Uterus (tissue), 4 donors: ENCODE results near the gene TDP1. TPM values are rescaled to one million over a fixed set of nuclear protein-coding genes. Genes with fewer than 3 reads are reported as not detected.

Experiments
- DNase-seq, 2 donors: peaks; one replicate each; pipeline ENCODE4 v3.0.0-alpha.2; 2019 to 2020
- H3K27ac ChIP-seq, 2 donors: fragments of 200-600 bp; sonication (generic); 1 replicate in 1 of 2; 2 replicates in 1 of 2; pipeline ENCODE4 v1.5.1; 2016 to 2018
- H3K27me3 ChIP-seq, 2 donors: fragments of 200-600 bp; sonication (generic); one replicate each; pipeline ENCODE4 v1.5.1; 2018 to 2019; ENCODE audit warnings: control low read depth in 1 of 2
- H3K36me3 ChIP-seq, 2 donors: fragments of 200-600 bp; sonication (generic); one replicate each; pipeline ENCODE4 v1.5.1; 2019; ENCODE audit warnings: control low read depth in 1 of 2
- H3K4me1 ChIP-seq, 2 donors: fragments of 200-600 bp; sonication (generic); one replicate each; pipeline ENCODE4 v1.5.1; 2018 to 2019; ENCODE audit warnings: control low read depth in 1 of 2
- H3K4me3 ChIP-seq, 2 donors: fragments of 200-600 bp; sonication (generic); 1 replicate in 1 of 2; 2 replicates in 1 of 2; pipeline ENCODE4 v1.5.1; 2018 to 2019; ENCODE audit warnings: mild to moderate bottlenecking in 1 of 2
- H3K9me3 ChIP-seq, 2 donors: fragments of 200-600 bp; sonication (generic); one replicate each; pipeline ENCODE4 v1.5.1; 2019; ENCODE audit warnings: control low read depth in 1 of 2
- POLR2A ChIP-seq, 2 donors: fragments of 450-650 bp; IDR thresholded peaks; one replicate each; pipeline ENCODE4 v1.6.1; 2016; ENCODE audit warnings: antibody characterized with exemption in 2 of 2, mild to moderate bottlenecking in 1 of 2, moderate library complexity in 1 of 2
- intact Hi-C: fragments of 100-400 bp; cut with DNase I; formaldehyde crosslinking; loops from one replicate; pipeline ENCODE4 v1.15.1; 2023; ENCODE audit warnings: low total_unique reads
- total RNA-seq, 4 donors: library from RNA; depleted of rRNA in 3 of 4; stranded (reverse); fragments of >200 nt in 3 of 4; gene quantifications; one replicate each; pipeline versions ENCODE4 v1.1.0 to v1.2.4, GENCODE V29; 2014 to 2023
- TF ChIP-seq, protein P1 (sequence below), 4 experiments: fragments of 200-600 bp in 2 of 4; fragments of 450-650 bp in 2 of 4; sonication (generic) in 2 of 4; IDR thresholded peaks; one replicate each; pipeline ENCODE4 v1.5.1; 2016 to 2019; ENCODE audit warnings: antibody characterized with exemption in 4 of 4, mild to moderate bottlenecking in 2 of 4, moderate library complexity in 1 of 4
- donor health status: DM: yes; HTN: yes; CAD: no.

The TDP1 gene
- total RNA-seq, 4 donors from 2014 or later, result 1.3 to 30.8 (median 9.8) TPM

- Histone ChIP-seq H3K9me3 (no peaks in the 10 kb centered on the region), H3K4me1 (peaks cover 0 to 4% of the 10 kb centered on the region in 2 donors), H3K27me3 (no peaks in the 10 kb centered on the region), H3K36me3 (no peaks in the 10 kb centered on the region), H3K4me3 (no peak overlapping the region), H3K27ac (no peak overlapping the region)
- DNase-seq, result peak; percentile 62
- TF ChIP-seq, protein P1, sequence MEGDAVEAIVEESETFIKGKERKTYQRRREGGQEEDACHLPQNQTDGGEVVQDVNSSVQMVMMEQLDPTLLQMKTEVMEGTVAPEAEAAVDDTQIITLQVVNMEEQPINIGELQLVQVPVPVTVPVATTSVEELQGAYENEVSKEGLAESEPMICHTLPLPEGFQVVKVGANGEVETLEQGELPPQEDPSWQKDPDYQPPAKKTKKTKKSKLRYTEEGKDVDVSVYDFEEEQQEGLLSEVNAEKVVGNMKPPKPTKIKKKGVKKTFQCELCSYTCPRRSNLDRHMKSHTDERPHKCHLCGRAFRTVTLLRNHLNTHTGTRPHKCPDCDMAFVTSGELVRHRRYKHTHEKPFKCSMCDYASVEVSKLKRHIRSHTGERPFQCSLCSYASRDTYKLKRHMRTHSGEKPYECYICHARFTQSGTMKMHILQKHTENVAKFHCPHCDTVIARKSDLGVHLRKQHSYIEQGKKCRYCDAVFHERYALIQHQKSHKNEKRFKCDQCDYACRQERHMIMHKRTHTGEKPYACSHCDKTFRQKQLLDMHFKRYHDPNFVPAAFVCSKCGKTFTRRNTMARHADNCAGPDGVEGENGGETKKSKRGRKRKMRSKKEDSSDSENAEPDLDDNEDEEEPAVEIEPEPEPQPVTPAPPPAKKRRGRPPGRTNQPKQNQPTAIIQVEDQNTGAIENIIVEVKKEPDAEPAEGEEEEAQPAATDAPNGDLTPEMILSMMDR (IDR thresholded peaks at IDR 0.05), result peak; percentile 86 to 91 (median 88)
- no peak for TF ChIP-seq POLR2A (IDR thresholded peaks at IDR 0.05)
- intact Hi-C loops, result loop anchor here (10.0 kb wide), 1 partner anchor 880 kb away; no protein-coding TSS in a partner anchor
These were observed 40.4 kb upstream of the TDP1 start for GRCh38 chr14:89915114-89915878.

DNA sequence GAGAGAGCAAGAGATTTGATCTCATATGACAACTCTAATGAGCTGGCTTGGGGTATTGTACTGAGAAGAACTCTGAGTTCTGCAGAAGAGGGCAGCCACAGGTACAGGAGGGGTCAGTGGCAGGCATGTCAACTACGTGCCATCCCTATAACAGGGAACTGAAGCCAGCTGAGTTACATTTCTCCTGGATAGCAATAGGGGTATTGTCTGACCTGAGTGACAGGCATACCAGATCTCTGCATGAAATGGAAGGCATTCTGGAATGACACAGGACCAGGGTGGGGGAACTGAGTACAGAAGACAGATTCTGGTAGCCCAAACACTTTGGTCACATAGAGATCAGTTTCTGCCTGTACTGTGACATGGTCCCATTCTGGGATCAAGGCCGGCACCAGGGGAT lies 37.0 kb upstream of the TDP1 start:
- H3K27me3 ChIP-seq, result no peaks in the 10 kb centered on the region
- H3K27ac ChIP-seq, result no peak overlapping the region
- intact Hi-C loops, result loop anchor here (10.0 kb wide), 1 partner anchor 884 kb away; no protein-coding TSS in a partner anchor
- DNase-seq, result no peak
- no peaks in the 10 kb centered on the region for H3K36me3 ChIP-seq
- TF ChIP-seq, protein P1 (IDR thresholded peaks at IDR 0.05), result no peak
- no peak for TF ChIP-seq POLR2A (IDR thresholded peaks at IDR 0.05)
- H3K4me1 ChIP-seq, result no peaks in the 10 kb centered on the region
- H3K9me3 ChIP-seq, result no peaks in the 10 kb centered on the region
- H3K4me3 ChIP-seq, result no peak overlapping the region

DNA sequence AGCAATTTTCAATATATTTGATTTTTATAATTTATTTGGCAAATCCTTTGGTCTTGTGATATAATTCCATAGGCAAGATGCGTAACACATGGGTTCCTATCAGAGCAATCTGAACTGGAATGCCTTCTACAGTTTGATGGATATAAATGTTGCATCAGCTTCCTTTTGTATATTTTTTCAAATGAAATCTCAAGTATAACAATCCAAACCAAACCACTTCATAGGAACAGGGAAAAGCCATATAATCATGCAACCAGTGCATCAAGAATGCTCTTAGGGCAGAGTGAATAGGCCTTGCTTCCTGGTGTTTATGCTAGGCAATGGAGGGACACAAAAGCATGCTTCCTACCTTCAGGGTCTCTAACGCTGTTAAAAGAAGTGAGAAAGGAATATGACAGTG lies 35.7 kb upstream of the TDP1 start:
- H3K9me3 ChIP-seq, result no peaks in the 10 kb centered on the region
- H3K4me3 ChIP-seq, result no peak overlapping the region
- DNase-seq, result no peak
- intact Hi-C loops, result no loop called here
- H3K27ac ChIP-seq, result no peak overlapping the region
- H3K36me3 ChIP-seq, result no peaks in the 10 kb centered on the region
- TF ChIP-seq POLR2A (IDR thresholded peaks at IDR 0.05), result no peak
- no peaks in the 10 kb centered on the region for H3K27me3 ChIP-seq
- no peaks in the 10 kb centered on the region for H3K4me1 ChIP-seq

- H3K36me3 ChIP-seq, result no peaks in the 10 kb centered on the region
- DNase-seq, result no peak
- TF ChIP-seq, protein P1 (IDR thresholded peaks at IDR 0.05), result no peak
- no peak for TF ChIP-seq POLR2A (IDR thresholded peaks at IDR 0.05)
- H3K27me3 ChIP-seq, result no peaks in the 10 kb centered on the region
- no peaks in the 10 kb centered on the region for H3K9me3 ChIP-seq
- H3K27ac ChIP-seq, result no peak overlapping the region
- no peak overlapping the region for H3K4me3 ChIP-seq
- intact Hi-C loops, result no loop called here
- no peaks in the 10 kb centered on the region for H3K4me1 ChIP-seq
These were observed 34.4 kb upstream of the TDP1 start for GRCh38 chr14:89921346-89921745.

DNA sequence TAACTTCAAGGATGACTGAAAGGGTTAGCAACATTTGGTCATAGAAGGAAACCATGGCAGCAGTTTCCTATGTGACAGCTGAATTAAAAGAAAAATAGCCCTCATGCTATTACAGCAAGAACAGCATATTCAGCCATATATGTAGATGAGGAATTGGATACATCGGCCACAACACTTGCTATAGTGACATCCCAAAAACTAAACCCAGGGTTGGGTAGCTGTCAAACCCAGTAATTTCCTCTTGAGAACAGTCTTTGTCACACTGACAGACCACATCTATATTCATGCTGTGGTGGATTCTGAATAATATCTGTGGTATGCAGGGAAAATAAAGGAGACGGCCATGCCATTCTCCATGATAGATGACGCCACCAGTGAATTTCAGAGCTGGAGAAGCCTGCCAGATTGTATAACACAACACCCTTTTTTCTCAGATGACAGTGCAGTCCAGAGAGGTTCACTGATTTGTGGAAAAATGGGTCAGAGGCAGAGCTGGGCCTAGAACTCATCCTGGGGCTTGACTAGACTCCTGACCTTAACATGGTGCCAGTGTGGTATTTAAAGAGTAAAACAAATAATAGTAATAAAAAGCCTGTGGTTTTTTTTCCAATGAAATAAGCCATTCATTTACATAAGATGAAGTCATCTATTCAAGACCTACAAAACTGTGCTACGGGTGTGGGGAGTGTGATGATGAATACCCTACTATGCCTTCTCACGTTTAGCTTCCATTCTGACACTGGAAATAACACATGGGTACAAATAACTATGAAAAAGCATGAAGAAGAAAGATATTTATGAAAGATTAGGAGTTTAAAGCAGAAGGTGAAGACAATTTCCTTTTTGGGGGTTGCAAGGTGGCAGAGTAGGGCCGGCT lies 33.5 kb upstream of the TDP1 start:
- no peaks in the 10 kb centered on the region for H3K9me3 ChIP-seq
- H3K36me3 ChIP-seq, result no peaks in the 10 kb centered on the region
- H3K4me3 ChIP-seq, result no peak overlapping the region
- intact Hi-C loops, result no loop called here
- H3K27me3 ChIP-seq, result no peaks in the 10 kb centered on the region
- H3K27ac ChIP-seq, result no peak overlapping the region
- no peak for DNase-seq
- TF ChIP-seq, protein P1 (IDR thresholded peaks at IDR 0.05), result no peak
- TF ChIP-seq POLR2A (IDR thresholded peaks at IDR 0.05), result no peak
- no peaks in the 10 kb centered on the region for H3K4me1 ChIP-seq
